Parathyroid adenoma (tissue), 2 donors: ENCODE measurements around the gene THEM4.
A peak's percentile ranks its signal among the peaks of the same experiment; 100 is the strongest.

Experiments
- H2AFZ ChIP-seq: fragments of 300-600 bp; sonication (generic); one replicate; pipeline ENCODE4 v1.7.0; 2017; ENCODE audit warnings: antibody characterized with exemption, mild to moderate bottlenecking
- H3K27ac ChIP-seq: fragments of 300-600 bp; sonication (generic); one replicate; pipeline ENCODE4 v1.7.0; 2017
- H3K27me3 ChIP-seq: fragments of 300-600 bp; sonication (generic); one replicate; pipeline ENCODE4 v1.7.0; 2017; ENCODE audit warnings: low read length; ENCODE audit not compliant: control insufficient read depth, insufficient read depth
- H3K36me3 ChIP-seq: fragments of 300-600 bp; sonication (generic); one replicate; pipeline ENCODE4 v1.7.0; 2017; ENCODE audit warnings: low read length; ENCODE audit not compliant: control insufficient read depth, insufficient read depth
- H3K4me1 ChIP-seq: fragments of 300-600 bp; sonication (generic); one replicate; pipeline ENCODE4 v1.7.0; 2017; ENCODE audit warnings: control low read depth
- H3K4me2 ChIP-seq: fragments of 300-600 bp; sonication (generic); one replicate; pipeline ENCODE4 v1.7.0; 2017; ENCODE audit warnings: low read length
- H3K4me3 ChIP-seq: fragments of 300-600 bp; sonication (generic); one replicate; pipeline ENCODE4 v1.7.0; 2017; ENCODE audit warnings: low read depth, low read length
- H3K79me2 ChIP-seq: fragments of 300-600 bp; sonication (generic); one replicate; pipeline ENCODE4 v1.7.0; 2017; ENCODE audit warnings: control low read depth
- H3K9ac ChIP-seq: fragments of 300-600 bp; sonication (generic); one replicate; pipeline ENCODE4 v1.7.0; 2017; ENCODE audit warnings: mild to moderate bottlenecking
- H3K9me3 ChIP-seq: fragments of 300-600 bp; sonication (generic); one replicate; pipeline ENCODE4 v1.7.0; 2017; ENCODE audit warnings: low read length; ENCODE audit not compliant: control insufficient read depth
- TF ChIP-seq, protein P1 (sequence below): fragments of 300-600 bp; sonication (generic); IDR thresholded peaks from one replicate; pipeline ENCODE4 v1.7.0; 2017; ENCODE audit warnings: antibody characterized with exemption, mild to moderate bottlenecking
- donor health status: primary hyperparathyroidism.

Gene THEM4

DNA sequence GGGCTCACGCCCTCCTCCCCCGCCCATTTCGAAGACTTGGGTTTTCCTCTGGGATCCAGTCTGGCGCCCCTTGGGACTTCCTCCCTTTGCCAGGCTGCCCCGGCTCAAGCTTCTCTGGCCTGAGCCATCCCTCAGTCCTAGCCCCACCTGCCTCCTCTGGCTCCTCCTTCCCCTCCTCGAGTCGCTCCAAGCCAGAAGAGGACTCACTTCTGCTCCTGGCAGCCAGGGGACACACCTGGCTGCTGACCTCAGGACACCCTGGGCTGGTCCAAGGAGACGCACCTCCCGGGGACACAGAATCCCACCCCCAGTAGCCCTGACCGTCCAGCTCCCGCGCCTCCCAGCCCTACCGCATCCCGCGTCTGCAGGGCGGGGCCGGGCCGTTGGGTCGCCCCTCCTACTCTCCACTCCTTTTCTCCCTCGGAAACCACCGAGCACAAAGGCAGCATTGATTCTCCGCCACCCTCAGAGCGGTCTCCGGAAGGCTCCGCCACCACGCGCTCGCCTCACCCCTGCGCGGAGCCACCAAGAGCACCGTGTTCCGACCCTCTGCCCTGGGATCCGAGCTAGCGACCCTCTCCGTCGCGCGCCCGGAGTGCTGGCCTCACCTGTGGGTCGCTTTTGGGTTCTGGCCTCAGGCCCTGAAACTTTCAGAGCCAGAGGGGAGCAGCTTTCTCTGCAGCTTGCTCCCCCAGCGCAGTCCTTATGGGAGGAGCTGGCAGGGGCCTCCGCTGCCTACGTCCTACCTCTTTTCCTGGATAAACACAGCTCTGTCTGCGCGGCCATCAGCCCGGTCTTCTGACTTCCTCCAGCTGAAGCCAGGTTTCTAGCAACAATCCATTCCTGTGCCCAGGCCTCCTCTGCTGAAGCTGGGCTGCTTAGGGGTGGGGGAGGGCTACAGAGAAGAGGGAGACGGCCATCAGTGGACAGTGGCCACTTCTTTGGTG lies 69.6 kb downstream of the THEM4 start, which contains the start of gene C2CD4D:
C2CD4D (minus strand) TSS at position 364 of the 947 bp plus-strand sequence. CDS start 831 bp downstream, outside the sequence.
- Histone ChIP-seq H3K27me3 (no peaks in the 10 kb centered on the region), H3K4me1 (peaks cover 7% of the 10 kb centered on the region), H3K9me3 (no peaks in the 10 kb centered on the region), H3K36me3 (no peaks in the 10 kb centered on the region), H3K4me2 (peak within 1 kb of the TSS; percentile 82), H3K27ac (no peak within 1 kb of the TSS), H3K4me3 (peak within 1 kb of the TSS; percentile 56), H3K79me2 (no peaks in the 10 kb centered on the region), H3K9ac (no peak within 1 kb of the TSS), H2AFZ (no peak within 1 kb of the TSS)
- TF ChIP-seq, protein P1, sequence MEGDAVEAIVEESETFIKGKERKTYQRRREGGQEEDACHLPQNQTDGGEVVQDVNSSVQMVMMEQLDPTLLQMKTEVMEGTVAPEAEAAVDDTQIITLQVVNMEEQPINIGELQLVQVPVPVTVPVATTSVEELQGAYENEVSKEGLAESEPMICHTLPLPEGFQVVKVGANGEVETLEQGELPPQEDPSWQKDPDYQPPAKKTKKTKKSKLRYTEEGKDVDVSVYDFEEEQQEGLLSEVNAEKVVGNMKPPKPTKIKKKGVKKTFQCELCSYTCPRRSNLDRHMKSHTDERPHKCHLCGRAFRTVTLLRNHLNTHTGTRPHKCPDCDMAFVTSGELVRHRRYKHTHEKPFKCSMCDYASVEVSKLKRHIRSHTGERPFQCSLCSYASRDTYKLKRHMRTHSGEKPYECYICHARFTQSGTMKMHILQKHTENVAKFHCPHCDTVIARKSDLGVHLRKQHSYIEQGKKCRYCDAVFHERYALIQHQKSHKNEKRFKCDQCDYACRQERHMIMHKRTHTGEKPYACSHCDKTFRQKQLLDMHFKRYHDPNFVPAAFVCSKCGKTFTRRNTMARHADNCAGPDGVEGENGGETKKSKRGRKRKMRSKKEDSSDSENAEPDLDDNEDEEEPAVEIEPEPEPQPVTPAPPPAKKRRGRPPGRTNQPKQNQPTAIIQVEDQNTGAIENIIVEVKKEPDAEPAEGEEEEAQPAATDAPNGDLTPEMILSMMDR, result no peak

DNA sequence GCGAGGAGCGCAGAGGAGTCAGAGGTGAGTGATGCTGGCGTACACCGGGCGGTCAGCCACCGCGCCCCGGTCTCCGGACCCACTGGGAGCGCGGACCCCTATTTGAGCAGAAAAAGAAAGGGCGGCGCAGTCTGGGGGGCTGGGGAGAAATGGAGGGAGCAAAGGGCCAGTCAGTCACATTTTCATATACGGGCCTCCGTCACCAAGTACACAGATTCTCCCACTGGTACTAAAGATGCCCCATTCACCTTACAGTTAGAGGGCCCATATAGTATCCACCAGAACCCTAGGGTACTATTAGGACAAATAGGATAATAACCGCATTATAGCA lies 70.3 kb downstream of the THEM4 start:
- peak overlapping the region; percentile 56 for H3K4me3 ChIP-seq
- no peaks in the 10 kb centered on the region for H3K36me3 ChIP-seq
- H3K27me3 ChIP-seq, result no peaks in the 10 kb centered on the region
- TF ChIP-seq, protein P1, result no peak
- H3K9me3 ChIP-seq, result no peaks in the 10 kb centered on the region
- H3K27ac ChIP-seq, result no peak overlapping the region
- no peak overlapping the region for H3K9ac ChIP-seq
- H3K4me2 ChIP-seq, result peak overlapping the region; percentile 82
- H3K79me2 ChIP-seq, result no peaks in the 10 kb centered on the region
- H3K4me1 ChIP-seq, result peaks cover 7% of the 10 kb centered on the region
- no peak overlapping the region for H2AFZ ChIP-seq

DNA sequence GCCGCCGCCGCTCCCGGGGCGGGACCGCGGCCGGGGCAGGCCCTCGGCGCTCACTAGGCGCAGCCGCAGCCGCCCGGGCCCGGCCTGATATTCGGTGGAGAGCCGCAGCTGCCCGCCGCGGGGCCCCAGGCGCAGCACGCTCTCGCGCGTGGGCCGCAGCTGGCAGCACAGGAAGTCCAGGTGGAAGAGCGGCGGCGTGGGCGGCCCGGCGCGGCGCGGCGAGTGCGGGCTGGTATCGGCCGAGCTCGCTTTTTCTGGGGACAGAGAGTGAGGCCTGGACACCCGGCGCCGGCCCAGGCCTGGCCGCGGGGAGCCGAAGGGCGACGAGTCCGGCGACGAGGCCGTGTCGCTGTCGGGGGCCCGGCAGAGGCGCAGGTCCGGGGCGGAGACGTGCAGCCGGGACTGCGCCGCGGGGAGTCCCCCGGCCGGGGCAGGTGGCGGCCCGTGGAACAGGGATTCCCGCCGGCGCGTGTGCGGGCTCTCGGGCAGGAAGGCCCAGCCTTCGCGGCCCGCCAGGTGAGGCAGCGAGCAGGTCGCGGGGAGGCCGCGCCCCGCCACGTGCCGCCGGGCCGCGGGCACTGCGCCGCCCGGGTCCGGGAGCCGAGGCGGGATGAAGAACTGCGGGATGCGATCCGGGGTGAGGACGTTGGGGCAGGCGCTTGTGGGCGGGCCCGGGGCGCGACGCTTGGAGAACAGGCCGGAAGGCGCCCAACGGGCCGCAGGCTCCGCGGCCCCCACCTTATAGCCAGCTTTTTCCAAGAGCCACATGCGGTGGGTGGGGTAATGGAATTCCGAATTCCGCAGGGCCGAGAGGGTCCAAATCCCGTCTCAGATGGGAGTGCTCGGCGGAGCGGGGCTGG lies 70.9 kb downstream of the THEM4 start:
- H3K27ac ChIP-seq, result no peak overlapping the region
- no peaks in the 10 kb centered on the region for H3K27me3 ChIP-seq
- H3K79me2 ChIP-seq, result no peaks in the 10 kb centered on the region
- H3K4me3 ChIP-seq, result no peak overlapping the region
- no peak overlapping the region for H3K9ac ChIP-seq
- H3K4me1 ChIP-seq, result peaks cover 9% of the 10 kb centered on the region
- no peak overlapping the region for H2AFZ ChIP-seq
- TF ChIP-seq, protein P1, result no peak
- H3K9me3 ChIP-seq, result no peaks in the 10 kb centered on the region
- H3K36me3 ChIP-seq, result no peaks in the 10 kb centered on the region
- no peak overlapping the region for H3K4me2 ChIP-seq

DNA sequence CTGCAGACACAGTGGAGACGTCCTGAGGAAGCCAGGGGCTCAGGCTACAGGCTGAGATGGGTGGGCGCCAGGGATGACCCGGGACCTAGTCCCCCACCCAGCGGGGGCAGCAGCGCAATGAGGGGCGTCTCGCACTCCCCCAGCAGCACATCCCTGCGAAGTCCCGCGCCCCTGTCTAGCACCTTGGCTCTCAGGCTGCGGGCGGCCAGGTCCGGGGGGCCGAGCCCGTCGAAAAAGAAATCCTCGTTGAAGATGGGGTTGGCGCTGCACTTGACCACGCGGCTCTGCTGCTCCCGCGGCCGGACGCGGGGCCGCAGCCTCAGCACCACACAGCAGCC lies 71.5 kb downstream of the THEM4 start:
- Histone ChIP-seq H2AFZ (no peak overlapping the region), H3K79me2 (no peaks in the 10 kb centered on the region), H3K4me2 (no peak overlapping the region), H3K4me1 (peaks cover 10% of the 10 kb centered on the region), H3K4me3 (no peak overlapping the region), H3K36me3 (no peaks in the 10 kb centered on the region), H3K9me3 (no peaks in the 10 kb centered on the region), H3K27me3 (no peaks in the 10 kb centered on the region), H3K27ac (no peak overlapping the region), H3K9ac (no peak overlapping the region)
- TF ChIP-seq, protein P1, result no peak
